ENCODE measurements around the gene UBA1. TPM values are rescaled to one million over a fixed set of nuclear protein-coding genes. Genes with fewer than 3 reads are reported as not detected.

The UBA1 gene
- total and polyA plus RNA-seq, 2 of the 13 experiments (the other 11 are each of a cell fraction or from before 2014, with no cell fraction given), result 93.3 to 129 TPM

DNA sequence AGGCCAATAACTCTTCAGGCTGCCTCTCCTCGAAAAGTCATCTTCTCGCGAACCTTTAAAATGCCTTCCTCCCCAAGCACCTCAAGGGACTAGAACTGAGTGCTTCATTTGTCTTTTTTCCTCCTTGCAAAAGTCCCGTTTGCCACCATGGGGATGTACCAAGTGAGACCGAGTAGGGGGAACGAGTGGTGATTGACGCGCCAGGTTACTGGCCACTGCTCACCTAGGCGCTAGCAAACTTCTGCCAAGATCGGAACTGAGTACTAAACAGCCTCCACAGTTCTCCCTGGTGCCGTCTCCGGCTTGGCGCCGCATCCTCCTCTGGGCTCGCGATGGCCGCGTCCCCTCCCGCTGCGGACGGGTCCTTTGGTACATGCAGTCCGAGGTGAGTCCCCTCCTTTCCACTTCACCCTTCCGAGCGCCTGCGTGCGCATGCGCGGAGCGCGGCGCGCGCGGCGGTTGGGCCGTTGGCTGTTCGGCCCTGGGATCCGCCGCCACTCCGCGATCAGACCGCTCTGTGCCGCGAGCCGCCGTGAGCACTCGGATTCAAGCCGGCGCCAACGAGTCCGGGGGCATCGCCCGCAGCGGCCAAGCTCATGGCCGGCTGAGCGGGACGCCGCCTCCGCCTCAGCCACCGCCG is 24.8 kb downstream of the UBA1 start, which contains the start of gene CDK16 (continued):
- TF ChIP-seq ATF4 (CRISPR knock-in tag; IDR thresholded peaks at IDR 0.05) (no peak), ZNF44 (CRISPR knock-in tag; IDR thresholded peaks at IDR 0.05) (no peak), KAT2B (IDR thresholded peaks at IDR 0.05; ENCODE audit: borderline replicate concordance, low read depth, low read length) (no peak), TARDBP (CRISPR knock-in tag; IDR thresholded peaks at IDR 0.05) (no peak), MTERF4 (CRISPR knock-in tag; IDR thresholded peaks at IDR 0.05) (0 out of 2 replicates have a peak, but pooled peaks have one; percentile 29), NR3C1 (CRISPR knock-in tag; IDR thresholded peaks at IDR 0.05) (no peak), ZBTB4 (CRISPR knock-in tag; IDR thresholded peaks at IDR 0.05; ENCODE audit: borderline replicate concordance) (no peak), AGO1 (IDR thresholded peaks at IDR 0.05; ENCODE audit: low read depth, low read length, poor library complexity, severe bottlenecking) (no peak), MTF2 (CRISPR knock-in tag; IDR thresholded peaks at IDR 0.05; ENCODE audit: borderline replicate concordance) (no peak), GMEB1 (CRISPR knock-in tag; IDR thresholded peaks at IDR 0.05; ENCODE audit: borderline replicate concordance) (0 out of 2 replicates have a peak, but pooled peaks have one; percentile 22), HDAC2 (CRISPR knock-in tag; IDR thresholded peaks at IDR 0.05) (no peak; the same call in 1 of the 2 replicates)
- TF ChIP-seq, protein P1, sequence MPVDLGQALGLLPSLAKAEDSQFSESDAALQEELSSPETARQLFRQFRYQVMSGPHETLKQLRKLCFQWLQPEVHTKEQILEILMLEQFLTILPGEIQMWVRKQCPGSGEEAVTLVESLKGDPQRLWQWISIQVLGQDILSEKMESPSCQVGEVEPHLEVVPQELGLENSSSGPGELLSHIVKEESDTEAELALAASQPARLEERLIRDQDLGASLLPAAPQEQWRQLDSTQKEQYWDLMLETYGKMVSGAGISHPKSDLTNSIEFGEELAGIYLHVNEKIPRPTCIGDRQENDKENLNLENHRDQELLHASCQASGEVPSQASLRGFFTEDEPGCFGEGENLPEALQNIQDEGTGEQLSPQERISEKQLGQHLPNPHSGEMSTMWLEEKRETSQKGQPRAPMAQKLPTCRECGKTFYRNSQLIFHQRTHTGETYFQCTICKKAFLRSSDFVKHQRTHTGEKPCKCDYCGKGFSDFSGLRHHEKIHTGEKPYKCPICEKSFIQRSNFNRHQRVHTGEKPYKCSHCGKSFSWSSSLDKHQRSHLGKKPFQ (CRISPR knock-in tag; IDR thresholded peaks at IDR 0.05; ENCODE audit: insufficient replicate concordance), result no peak
- TF ChIP-seq, protein P2, sequence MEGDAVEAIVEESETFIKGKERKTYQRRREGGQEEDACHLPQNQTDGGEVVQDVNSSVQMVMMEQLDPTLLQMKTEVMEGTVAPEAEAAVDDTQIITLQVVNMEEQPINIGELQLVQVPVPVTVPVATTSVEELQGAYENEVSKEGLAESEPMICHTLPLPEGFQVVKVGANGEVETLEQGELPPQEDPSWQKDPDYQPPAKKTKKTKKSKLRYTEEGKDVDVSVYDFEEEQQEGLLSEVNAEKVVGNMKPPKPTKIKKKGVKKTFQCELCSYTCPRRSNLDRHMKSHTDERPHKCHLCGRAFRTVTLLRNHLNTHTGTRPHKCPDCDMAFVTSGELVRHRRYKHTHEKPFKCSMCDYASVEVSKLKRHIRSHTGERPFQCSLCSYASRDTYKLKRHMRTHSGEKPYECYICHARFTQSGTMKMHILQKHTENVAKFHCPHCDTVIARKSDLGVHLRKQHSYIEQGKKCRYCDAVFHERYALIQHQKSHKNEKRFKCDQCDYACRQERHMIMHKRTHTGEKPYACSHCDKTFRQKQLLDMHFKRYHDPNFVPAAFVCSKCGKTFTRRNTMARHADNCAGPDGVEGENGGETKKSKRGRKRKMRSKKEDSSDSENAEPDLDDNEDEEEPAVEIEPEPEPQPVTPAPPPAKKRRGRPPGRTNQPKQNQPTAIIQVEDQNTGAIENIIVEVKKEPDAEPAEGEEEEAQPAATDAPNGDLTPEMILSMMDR (CRISPR knock-in tag; IDR thresholded peaks at IDR 0.05), result no peak
- TF ChIP-seq, protein P3, sequence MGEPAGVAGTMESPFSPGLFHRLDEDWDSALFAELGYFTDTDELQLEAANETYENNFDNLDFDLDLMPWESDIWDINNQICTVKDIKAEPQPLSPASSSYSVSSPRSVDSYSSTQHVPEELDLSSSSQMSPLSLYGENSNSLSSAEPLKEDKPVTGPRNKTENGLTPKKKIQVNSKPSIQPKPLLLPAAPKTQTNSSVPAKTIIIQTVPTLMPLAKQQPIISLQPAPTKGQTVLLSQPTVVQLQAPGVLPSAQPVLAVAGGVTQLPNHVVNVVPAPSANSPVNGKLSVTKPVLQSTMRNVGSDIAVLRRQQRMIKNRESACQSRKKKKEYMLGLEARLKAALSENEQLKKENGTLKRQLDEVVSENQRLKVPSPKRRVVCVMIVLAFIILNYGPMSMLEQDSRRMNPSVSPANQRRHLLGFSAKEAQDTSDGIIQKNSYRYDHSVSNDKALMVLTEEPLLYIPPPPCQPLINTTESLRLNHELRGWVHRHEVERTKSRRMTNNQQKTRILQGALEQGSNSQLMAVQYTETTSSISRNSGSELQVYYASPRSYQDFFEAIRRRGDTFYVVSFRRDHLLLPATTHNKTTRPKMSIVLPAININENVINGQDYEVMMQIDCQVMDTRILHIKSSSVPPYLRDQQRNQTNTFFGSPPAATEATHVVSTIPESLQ (CRISPR knock-in tag; conservative IDR thresholded peaks at IDR 0.05), result no peak
